ENCODE results near the gene GRP.

DNA sequence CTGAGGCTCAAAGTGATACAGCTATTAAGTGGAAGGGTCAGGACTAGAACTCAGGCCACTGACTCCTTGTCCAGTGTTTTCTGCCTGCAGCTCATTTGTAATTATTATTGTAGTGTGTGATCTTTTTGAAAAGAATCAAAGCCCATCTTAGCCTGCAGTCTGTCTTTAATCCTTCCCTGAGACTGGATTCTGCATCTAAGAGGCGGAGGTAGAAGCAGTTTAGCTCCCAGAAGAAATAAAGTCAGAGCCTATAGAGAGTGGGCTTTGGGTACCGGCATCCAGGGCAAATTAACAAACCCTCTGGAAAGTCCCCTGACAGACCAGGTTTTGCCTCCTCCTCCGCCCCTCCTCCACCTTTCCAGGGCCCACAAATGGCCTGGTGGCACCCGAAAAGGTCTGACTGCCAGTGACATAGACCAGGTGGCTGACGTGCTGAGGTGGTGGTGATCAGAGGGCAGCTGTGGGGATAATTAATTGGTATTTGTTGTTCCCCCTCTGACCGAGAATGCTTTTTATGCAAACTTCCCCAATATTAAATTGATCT lies 55.5 kb downstream of the GRP start:
- TF ChIP-seq, protein P1, sequence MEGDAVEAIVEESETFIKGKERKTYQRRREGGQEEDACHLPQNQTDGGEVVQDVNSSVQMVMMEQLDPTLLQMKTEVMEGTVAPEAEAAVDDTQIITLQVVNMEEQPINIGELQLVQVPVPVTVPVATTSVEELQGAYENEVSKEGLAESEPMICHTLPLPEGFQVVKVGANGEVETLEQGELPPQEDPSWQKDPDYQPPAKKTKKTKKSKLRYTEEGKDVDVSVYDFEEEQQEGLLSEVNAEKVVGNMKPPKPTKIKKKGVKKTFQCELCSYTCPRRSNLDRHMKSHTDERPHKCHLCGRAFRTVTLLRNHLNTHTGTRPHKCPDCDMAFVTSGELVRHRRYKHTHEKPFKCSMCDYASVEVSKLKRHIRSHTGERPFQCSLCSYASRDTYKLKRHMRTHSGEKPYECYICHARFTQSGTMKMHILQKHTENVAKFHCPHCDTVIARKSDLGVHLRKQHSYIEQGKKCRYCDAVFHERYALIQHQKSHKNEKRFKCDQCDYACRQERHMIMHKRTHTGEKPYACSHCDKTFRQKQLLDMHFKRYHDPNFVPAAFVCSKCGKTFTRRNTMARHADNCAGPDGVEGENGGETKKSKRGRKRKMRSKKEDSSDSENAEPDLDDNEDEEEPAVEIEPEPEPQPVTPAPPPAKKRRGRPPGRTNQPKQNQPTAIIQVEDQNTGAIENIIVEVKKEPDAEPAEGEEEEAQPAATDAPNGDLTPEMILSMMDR (IDR thresholded peaks at IDR 0.05) = no peak
- TF ChIP-seq POLR2A (IDR thresholded peaks at IDR 0.05) (no peak), POLR2AphosphoS5 (IDR thresholded peaks at IDR 0.05) (no peak), EP300 (IDR thresholded peaks at IDR 0.05) (no peak)

All from gastroesophageal sphincter (tissue), 3 donors.